Activated T-helper 9 cell treated with anti-CD3 and anti-CD28 coated beads, Interleukin-2, amount 50 U/mL, for 16 hours (primary cell): ENCODE results near the gene KIF3A.

Experiments used
- DNase-seq: peaks from one replicate; pipeline ENCODE4 v3.0.0-alpha.2; 2020; ENCODE audit warnings: low read depth

The KIF3A gene

GRCh38 chr5:132770476-132771159 is 33.3 kb upstream of the KIF3A start:
- DNase-seq: no peak

- DNase-seq: no peak
Measured at GRCh38 chr5:132768485-132768868, 31.1 kb upstream of the KIF3A start.

- DNase-seq: no peak
Measured at GRCh38 chr5:132767150-132767549, 29.8 kb upstream of the KIF3A start.

GRCh38 chr5:132766806-132767055 is 29.4 kb upstream of the KIF3A start:
- no peak for DNase-seq

- no peak for DNase-seq
Measured at GRCh38 chr5:132766020-132766805, 28.9 kb upstream of the KIF3A start.

GRCh38 chr5:132765311-132766019 is 28.1 kb upstream of the KIF3A start:
- no peak for DNase-seq

- no peak for DNase-seq
Measured at GRCh38 chr5:132764671-132765238, 27.4 kb upstream of the KIF3A start.

- DNase-seq: no peak
Measured at GRCh38 chr5:132764051-132764450, 26.7 kb upstream of the KIF3A start.

GRCh38 chr5:132763181-132764036 is 26.1 kb upstream of the KIF3A start:
- no peak for DNase-seq

GRCh38 chr5:132762246-132763000 is 25.1 kb upstream of the KIF3A start:
- no peak for DNase-seq

GRCh38 chr5:132761321-132762240 is 24.2 kb upstream of the KIF3A start:
- DNase-seq: no peak

GRCh38 chr5:132760601-132761317 is 23.4 kb upstream of the KIF3A start:
- DNase-seq: no peak

GRCh38 chr5:132760049-132760420 is 22.7 kb upstream of the KIF3A start:
- no peak for DNase-seq

GRCh38 chr5:132759114-132760048 is 22.0 kb upstream of the KIF3A start:
- DNase-seq: no peak

- no peak for DNase-seq
Measured at GRCh38 chr5:132758451-132758850, 21.1 kb upstream of the KIF3A start.

GRCh38 chr5:132756542-132756941 is 19.2 kb upstream of the KIF3A start:
- DNase-seq: no peak

GRCh38 chr5:132754947-132755346 is 17.6 kb upstream of the KIF3A start:
- DNase-seq: no peak

GRCh38 chr5:132754111-132754510 is 16.8 kb upstream of the KIF3A start:
- DNase-seq: no peak
